ENCODE measurements around the gene MAML3. TPM values are rescaled to one million over a fixed set of nuclear protein-coding genes. Genes with fewer than 3 reads are reported as not detected.
A peak's percentile ranks its signal among the peaks of the same experiment; 100 is the strongest.

MAML3 gene
- total and polyA plus RNA-seq, 8 donors: 5.8 to 18.7 (median 16.7) TPM

GRCh38 chr4:139934708-139935195, 219.2 kb downstream of the MAML3 start:
- intact Hi-C loops (cut with DNase I): no loop called here
- Histone ChIP-seq H3K27ac (no peak overlapping the region), H3K4me3 (no peak overlapping the region), H3K4me1 (peaks cover 0 to 10% of the 10 kb centered on the region in 2 donors), H3K9me3 (no peaks in the 10 kb centered on the region), H3K36me3 (no peaks in the 10 kb centered on the region), H3K27me3 (no peaks in the 10 kb centered on the region)
- ATAC-seq: no peak
- TF ChIP-seq CTCF (IDR thresholded peaks at IDR 0.05): no peak
- DNase-seq: no peak

GRCh38 chr4:139934057-139934707, 219.8 kb downstream of the MAML3 start:
- H3K4me1 ChIP-seq: peaks cover 0 to 10% of the 10 kb centered on the region in 2 donors
- no peak overlapping the region for H3K4me3 ChIP-seq
- ATAC-seq (peak; percentile 18), DNase-seq (no peak)
- H3K9me3 ChIP-seq: no peaks in the 10 kb centered on the region
- no peak overlapping the region for H3K27ac ChIP-seq
- no peak for TF ChIP-seq CTCF (IDR thresholded peaks at IDR 0.05)
- no peaks in the 10 kb centered on the region for H3K36me3 ChIP-seq
- no peaks in the 10 kb centered on the region for H3K27me3 ChIP-seq
- intact Hi-C loops (cut with DNase I): no loop called here

- intact Hi-C loops (cut with DNase I): no loop called here
- DNase-seq (peak in 1 of 4 donors; percentile 57), ATAC-seq (no peak)
- no peak for TF ChIP-seq CTCF (IDR thresholded peaks at IDR 0.05)
- Histone ChIP-seq H3K36me3 (no peaks in the 10 kb centered on the region), H3K4me1 (peaks cover 0 to 10% of the 10 kb centered on the region in 2 donors), H3K9me3 (no peaks in the 10 kb centered on the region), H3K4me3 (no peak overlapping the region), H3K27ac (no peak overlapping the region), H3K27me3 (no peaks in the 10 kb centered on the region)
Observed at GRCh38 chr4:139933541-139933940, 220.4 kb downstream of the MAML3 start.

- H3K9me3 ChIP-seq: no peaks in the 10 kb centered on the region
- intact Hi-C loops (cut with DNase I): no loop called here
- peaks cover 0 to 10% of the 10 kb centered on the region in 2 donors for H3K4me1 ChIP-seq
- DNase-seq (no peak), ATAC-seq (no peak)
- TF ChIP-seq CTCF (IDR thresholded peaks at IDR 0.05): no peak
- no peak overlapping the region for H3K4me3 ChIP-seq
- H3K27me3 ChIP-seq: no peaks in the 10 kb centered on the region
- no peak overlapping the region for H3K27ac ChIP-seq
- no peaks in the 10 kb centered on the region for H3K36me3 ChIP-seq
Observed at GRCh38 chr4:139933104-139933503, 220.9 kb downstream of the MAML3 start.

GRCh38 chr4:139924782-139925181, 229.2 kb downstream of the MAML3 start:
- H3K27ac ChIP-seq: no peak overlapping the region
- intact Hi-C loops (cut with DNase I): no loop called here
- no peak for TF ChIP-seq CTCF (IDR thresholded peaks at IDR 0.05)

More at GRCh38 chr4:139924782-139925181, 229.2 kb downstream of the MAML3 start:
- Histone ChIP-seq H3K27me3 (no peaks in the 10 kb centered on the region), H3K4me1 (peaks cover 12 to 29% of the 10 kb centered on the region in 2 donors), H3K4me3 (no peak overlapping the region), H3K9me3 (no peaks in the 10 kb centered on the region), H3K36me3 (no peaks in the 10 kb centered on the region)
- DNase-seq (no peak), ATAC-seq (no peak)
